Endothelial cell of umbilical vein (primary cell): ENCODE data around the gene MASP2. TPM values are rescaled to one million over a fixed set of nuclear protein-coding genes. Genes with fewer than 3 reads are reported as not detected.

Source experiments
- BruUV-seq: library from RNA; stranded (reverse); fragments of 400-500 nt; replicated peaks from 2 replicates; lab custom pipeline; 2021; lab: Mats Ljungman, UMichigan
- CTCF ChIA-PET: fragments of 300-600, 350-600 bp; sonication (Branson Sonifier 250); formaldehyde crosslinking; loops from one replicate; lab custom pipeline; 2021; ENCODE audit warnings: antibody characterized with exemption, inconsistent platforms; lab: Charles Lee
- POLR2A ChIA-PET: fragments of 300-600, 350-600 bp; sonication (Branson Sonifier 250); formaldehyde crosslinking; loops from one replicate; lab custom pipeline; 2021; ENCODE audit warnings: antibody characterized with exemption, inconsistent platforms; lab: Charles Lee
- DNase-seq: peaks from one replicate; pipeline ENCODE4 v3.0.0-alpha.2; 2011; ENCODE audit warnings: low read depth, low spot score
- FAIRE-seq: peaks from 2 replicates; lab custom pipeline; 2011; peaks lifted over from hg19 to GRCh38; lab: Jason Lieb, UNC
- H2AFZ ChIP-seq: 2 replicates; pipeline ENCODE4 v1.6.0; 2012; ENCODE audit warnings: low read depth, low read length, control low read depth, inconsistent platforms
- H3K27ac ChIP-seq: 2 replicates; pipeline ENCODE4 v1.5.1; 2011; ENCODE audit warnings: low read depth, mild to moderate bottlenecking, control low read depth, low read length, moderate library complexity; ENCODE audit not compliant: insufficient read depth
- H3K27me3 ChIP-seq, 2 experiments: 2 replicates each; pipeline versions ENCODE4 v1.6.0 to v1.6.1; 2011; ENCODE audit warnings: low read length in 2 of 2, mixed read lengths in 1 of 2; ENCODE audit not compliant: control insufficient read depth in 2 of 2, insufficient read depth in 2 of 2
- H3K36me3 ChIP-seq, 2 experiments: 2 replicates in 1 of 2; 3 replicates in 1 of 2; pipeline ENCODE4 v1.5.1; 2011; ENCODE audit warnings: low read length in 2 of 2, mild to moderate bottlenecking in 1 of 2, moderate library complexity in 1 of 2; ENCODE audit not compliant: control insufficient read depth in 2 of 2, insufficient read depth in 2 of 2; ENCODE audit errors: extremely low read depth in 1 of 2
- H3K4me1 ChIP-seq: 3 replicates; pipeline ENCODE4 v1.5.1; 2011; ENCODE audit warnings: mild to moderate bottlenecking, low read length; ENCODE audit not compliant: control insufficient read depth, insufficient read depth; ENCODE audit errors: extremely low read depth
- H3K4me2 ChIP-seq: 2 replicates; pipeline ENCODE4 v1.6.1; 2011; ENCODE audit warnings: low read length, control low read depth, mixed read lengths; ENCODE audit not compliant: insufficient read depth
- H3K4me3 ChIP-seq, 3 experiments: fragments of 200-600 bp in 1 of 3; sonication (generic), shearing (Covaris generic) in 1 of 3; replicated peaks in 1 of 3; 2 replicates each; pipeline ENCODE4 v1.5.1; 2011 to 2016; ENCODE audit warnings: control low read depth in 3 of 3, low read length in 3 of 3, mild to moderate bottlenecking in 2 of 3, inconsistent platforms in 1 of 3, low read depth in 1 of 3, moderate library complexity in 1 of 3; ENCODE audit not compliant: insufficient read depth in 1 of 3
- H3K79me2 ChIP-seq: 2 replicates; pipeline ENCODE4 v1.6.0; 2012; ENCODE audit warnings: low read length, inconsistent platforms; ENCODE audit not compliant: control insufficient read depth, insufficient read depth
- H3K9ac ChIP-seq: replicated peaks from 2 replicates; pipeline ENCODE3; 2011; ENCODE audit warnings: low read length, control low read depth; ENCODE audit not compliant: insufficient read depth; ENCODE audit errors: extremely low read depth
- H3K9me1 ChIP-seq: replicated peaks from 3 replicates; pipeline ENCODE4 v1.6.0; 2011; ENCODE audit warnings: mild to moderate bottlenecking, low read length; ENCODE audit not compliant: control insufficient read depth, insufficient read depth; ENCODE audit errors: extremely low read depth
- H3K9me3 ChIP-seq: replicated peaks from 2 replicates; pipeline ENCODE4 v1.5.1; 2012; ENCODE audit warnings: low read length, inconsistent platforms; ENCODE audit not compliant: control insufficient read depth, insufficient read depth
- H4K20me1 ChIP-seq: replicated peaks from 2 replicates; pipeline ENCODE3; 2011; ENCODE audit warnings: mild to moderate bottlenecking, low read length; ENCODE audit not compliant: control insufficient read depth, insufficient read depth; ENCODE audit errors: extremely low read depth
- EZH2 ChIP-seq: IDR thresholded peaks from 2 replicates; pipeline ENCODE4 v1.6.1; 2012; ENCODE audit warnings: borderline replicate concordance, low read depth, mild to moderate bottlenecking, moderate library complexity, low read length, inconsistent platforms; ENCODE audit not compliant: severe bottlenecking
- FOS ChIP-seq: IDR thresholded peaks from 2 replicates; pipeline ENCODE4 v1.6.1; 2011; ENCODE audit warnings: mild to moderate bottlenecking, low read length, moderate library complexity, borderline replicate concordance; ENCODE audit not compliant: insufficient read depth
- GATA2 ChIP-seq: IDR thresholded peaks from 2 replicates; pipeline ENCODE4 v1.7.0; 2011; ENCODE audit warnings: low read depth, mild to moderate bottlenecking, moderate library complexity, mixed read lengths, low read length; ENCODE audit not compliant: insufficient read length, insufficient read depth
- JUN ChIP-seq: IDR thresholded peaks from 2 replicates; pipeline ENCODE4 v1.6.1; 2011; ENCODE audit warnings: borderline replicate concordance, low read depth; ENCODE audit not compliant: insufficient read length, insufficient read depth
- MYC ChIP-seq: IDR thresholded peaks from one replicate; pipeline ENCODE4 v1.6.1; 2011; ENCODE audit warnings: mild to moderate bottlenecking, low read depth, low read length
- POLR2A ChIP-seq: IDR thresholded peaks from 2 replicates; pipeline ENCODE4 v1.6.1; 2012; ENCODE audit warnings: low read depth, mild to moderate bottlenecking, control low read depth, low read length
- POLR2AphosphoS5 ChIP-seq: IDR thresholded peaks from 2 replicates; pipeline ENCODE4 v1.6.1; 2012; ENCODE audit warnings: low read depth, mild to moderate bottlenecking, control low read depth, low read length, moderate library complexity; ENCODE audit not compliant: insufficient read depth
- dilution Hi-C: fragments of 300-500 bp; cut with MboI; formaldehyde crosslinking; loops from one replicate; pipeline ENCODE4 v1.15.0; 2019; ENCODE audit warnings: low sequenced_read_pairs; ENCODE audit not compliant: extremely low pct_ligation_motif_present
- intact Hi-C: fragments of 100-400 bp; cut with micrococcal nuclease; formaldehyde crosslinking; loops from one replicate; pipeline ENCODE4 v1.10.0; 2022
- polyA plus RNA-seq, 4 experiments: library from polyadenylated mRNA; depleted of rRNA in 3 of 4; stranded (reverse) in 3 of 4; unstranded in 1 of 4; fragments of >200 nt; gene quantifications; 2 replicates each; pipeline versions ENCODE4 v1.2.1 to v1.2.3, GENCODE V29; 2011 to 2012; ENCODE audit warnings: missing spikeins in 1 of 4
- total RNA-seq: library from RNA; stranded (reverse); gene quantifications from 2 replicates; pipeline ENCODE4 v1.2.3, GENCODE V29; 2021
- TF ChIP-seq, protein P1 (sequence below), 2 donors: IDR thresholded peaks; 1 replicate in 1 of 2; 2 replicates in 1 of 2; pipeline ENCODE4 v1.5.1; 2011; ENCODE audit warnings: low read length in 2 of 2, mild to moderate bottlenecking in 2 of 2, moderate library complexity in 2 of 2, control low read depth in 1 of 2, inconsistent platforms in 1 of 2, low read depth in 1 of 2; ENCODE audit not compliant: insufficient read depth in 1 of 2; ENCODE audit errors: extremely low read depth in 1 of 2
- TF ChIP-seq, protein P2 (sequence below): IDR thresholded peaks from 2 replicates; pipeline ENCODE4 v1.6.1; 2011; ENCODE audit not compliant: insufficient read depth, insufficient read length

MASP2 gene
- total and polyA plus RNA-seq, 2 donors (not counting 3 experiments of a cell fraction or from before 2014, with no cell fraction given) = 0.53 TPM; not detected in 1

DNA sequence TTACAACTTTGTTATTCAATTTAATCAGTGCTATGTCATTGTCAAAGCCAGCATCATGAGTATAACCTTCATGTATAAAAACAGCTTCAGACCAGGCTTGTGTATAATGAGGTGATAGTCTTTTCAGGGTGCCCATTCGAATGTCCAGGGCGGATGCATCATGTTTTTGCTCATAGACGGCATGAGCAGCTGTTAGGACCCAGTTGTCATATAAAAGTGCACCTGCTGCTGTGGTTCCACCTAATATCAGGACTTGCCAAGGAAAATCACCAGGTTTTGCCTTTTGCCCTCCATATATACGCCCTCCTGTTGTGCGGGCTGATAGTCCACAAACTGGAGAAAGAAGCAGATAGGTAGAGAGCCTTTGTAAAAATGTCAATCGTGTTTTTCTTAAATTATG is 19.7 kb downstream of the MASP2 start:
- Histone ChIP-seq H3K4me1 (no peaks in the 10 kb centered on the region), H3K79me2 (peaks cover 4% of the 10 kb centered on the region), H3K9me3 (no peaks in the 10 kb centered on the region), H3K27ac (no peak overlapping the region), H4K20me1 (no peaks in the 10 kb centered on the region), H3K4me2 (no peak overlapping the region), H2AFZ (no peak overlapping the region), H3K9ac (no peak overlapping the region), H3K9me1 (no peaks in the 10 kb centered on the region), H3K36me3 (peaks cover 18 to 26% of the 10 kb centered on the region in 2 experiments), H3K4me3 (no peak overlapping the region), H3K27me3 (no peaks in the 10 kb centered on the region)
- DNase-seq = no peak
- POLR2A ChIA-PET = no interaction called here
- dilution Hi-C loops (no loop called here), intact Hi-C loops (no loop called here)
- FAIRE-seq = no peak
- CTCF ChIA-PET = interaction anchor here (1.1 kb wide), 1 partner anchor 10 kb away, joined by 6 read pairs; no protein-coding TSS in a partner anchor
- BruUV-seq = no TSS peak
- TF ChIP-seq, protein P1, sequence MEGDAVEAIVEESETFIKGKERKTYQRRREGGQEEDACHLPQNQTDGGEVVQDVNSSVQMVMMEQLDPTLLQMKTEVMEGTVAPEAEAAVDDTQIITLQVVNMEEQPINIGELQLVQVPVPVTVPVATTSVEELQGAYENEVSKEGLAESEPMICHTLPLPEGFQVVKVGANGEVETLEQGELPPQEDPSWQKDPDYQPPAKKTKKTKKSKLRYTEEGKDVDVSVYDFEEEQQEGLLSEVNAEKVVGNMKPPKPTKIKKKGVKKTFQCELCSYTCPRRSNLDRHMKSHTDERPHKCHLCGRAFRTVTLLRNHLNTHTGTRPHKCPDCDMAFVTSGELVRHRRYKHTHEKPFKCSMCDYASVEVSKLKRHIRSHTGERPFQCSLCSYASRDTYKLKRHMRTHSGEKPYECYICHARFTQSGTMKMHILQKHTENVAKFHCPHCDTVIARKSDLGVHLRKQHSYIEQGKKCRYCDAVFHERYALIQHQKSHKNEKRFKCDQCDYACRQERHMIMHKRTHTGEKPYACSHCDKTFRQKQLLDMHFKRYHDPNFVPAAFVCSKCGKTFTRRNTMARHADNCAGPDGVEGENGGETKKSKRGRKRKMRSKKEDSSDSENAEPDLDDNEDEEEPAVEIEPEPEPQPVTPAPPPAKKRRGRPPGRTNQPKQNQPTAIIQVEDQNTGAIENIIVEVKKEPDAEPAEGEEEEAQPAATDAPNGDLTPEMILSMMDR (IDR thresholded peaks at IDR 0.05; ENCODE audit: extremely low read depth in 1 of 2, insufficient read depth in 1 of 2, low read depth in 1 of 2, low read length in 2 of 2) = no peak
- TF ChIP-seq EZH2 (no peak), POLR2AphosphoS5 (no peak), MYC (no peak), POLR2A (no peak), JUN (no peak), FOS (no peak), GATA2 (no peak)
- TF ChIP-seq, protein P2, sequence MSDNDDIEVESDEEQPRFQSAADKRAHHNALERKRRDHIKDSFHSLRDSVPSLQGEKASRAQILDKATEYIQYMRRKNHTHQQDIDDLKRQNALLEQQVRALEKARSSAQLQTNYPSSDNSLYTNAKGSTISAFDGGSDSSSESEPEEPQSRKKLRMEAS = no peak
